Omental fat pad (tissue), 4 donors: ENCODE data around the gene TWSG1. TPM values are rescaled to one million over a fixed set of nuclear protein-coding genes. Genes with fewer than 3 reads are reported as not detected.

Source experiments
- ATAC-seq: fragments of 150-250 bp; one replicate; pipeline ENCODE4 v1.9.1; 2016; ENCODE audit warnings: mild to moderate bottlenecking, moderate library complexity; ENCODE audit not compliant: low FRiP score
- DNase-seq: peaks from one replicate; pipeline ENCODE4 v3.0.0-alpha.2; 2019; ENCODE audit warnings: low spot score
- total RNA-seq, 4 donors: library from RNA; depleted of rRNA; stranded (reverse); fragments of >200 nt; gene quantifications; one replicate each; pipeline ENCODE4 v1.1.0, GENCODE V29; 2016
- TF ChIP-seq, protein P1 (sequence below), 3 donors: fragments of 450-650 bp; IDR thresholded peaks; one replicate each; pipeline ENCODE4 v1.5.1; 2016 to 2017; ENCODE audit warnings: antibody characterized with exemption in 3 of 3, mild to moderate bottlenecking in 3 of 3, moderate library complexity in 2 of 3

Gene TWSG1
- total RNA-seq, 4 donors from 2014 or later: 21.0 to 30.4 (median 27.4) TPM

DNA sequence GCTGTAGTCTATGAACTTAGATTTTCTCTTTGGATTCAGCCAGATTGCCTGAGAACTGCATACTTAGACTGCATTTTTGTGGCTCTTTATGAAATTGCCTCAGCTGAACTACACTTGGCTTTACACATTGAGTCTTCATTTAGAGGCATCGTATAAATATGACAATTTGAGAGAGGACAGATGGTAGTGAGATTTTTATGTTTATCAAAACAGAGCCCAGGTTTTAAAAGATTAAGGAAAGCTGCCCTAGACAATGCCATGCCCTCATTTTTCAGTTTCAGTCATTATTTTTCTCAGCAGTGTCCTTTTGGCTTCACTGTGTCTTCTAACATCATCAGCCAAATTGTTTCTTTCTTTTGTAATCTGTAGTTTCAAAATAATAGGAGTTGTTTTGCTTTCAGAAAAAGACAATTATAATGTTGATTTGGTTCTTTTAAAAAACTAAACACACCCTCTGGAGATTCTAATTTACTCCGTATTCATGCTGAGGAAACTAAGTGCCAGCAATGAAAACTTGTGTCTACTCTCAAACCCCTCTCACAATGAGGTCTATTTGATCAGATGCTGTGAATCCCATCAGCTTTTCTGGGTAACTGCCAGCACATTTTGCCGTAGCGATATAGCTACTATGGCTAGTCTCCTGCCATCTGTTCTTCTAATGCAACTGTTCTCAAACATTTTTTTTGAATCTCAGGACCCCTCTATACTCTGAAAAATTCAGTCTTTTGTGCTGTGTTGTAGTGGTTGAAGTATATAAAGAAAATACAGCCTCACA, 46.2 kb downstream of the TWSG1 start:
- no peak for DNase-seq
- no peak for ATAC-seq
- TF ChIP-seq, protein P1, sequence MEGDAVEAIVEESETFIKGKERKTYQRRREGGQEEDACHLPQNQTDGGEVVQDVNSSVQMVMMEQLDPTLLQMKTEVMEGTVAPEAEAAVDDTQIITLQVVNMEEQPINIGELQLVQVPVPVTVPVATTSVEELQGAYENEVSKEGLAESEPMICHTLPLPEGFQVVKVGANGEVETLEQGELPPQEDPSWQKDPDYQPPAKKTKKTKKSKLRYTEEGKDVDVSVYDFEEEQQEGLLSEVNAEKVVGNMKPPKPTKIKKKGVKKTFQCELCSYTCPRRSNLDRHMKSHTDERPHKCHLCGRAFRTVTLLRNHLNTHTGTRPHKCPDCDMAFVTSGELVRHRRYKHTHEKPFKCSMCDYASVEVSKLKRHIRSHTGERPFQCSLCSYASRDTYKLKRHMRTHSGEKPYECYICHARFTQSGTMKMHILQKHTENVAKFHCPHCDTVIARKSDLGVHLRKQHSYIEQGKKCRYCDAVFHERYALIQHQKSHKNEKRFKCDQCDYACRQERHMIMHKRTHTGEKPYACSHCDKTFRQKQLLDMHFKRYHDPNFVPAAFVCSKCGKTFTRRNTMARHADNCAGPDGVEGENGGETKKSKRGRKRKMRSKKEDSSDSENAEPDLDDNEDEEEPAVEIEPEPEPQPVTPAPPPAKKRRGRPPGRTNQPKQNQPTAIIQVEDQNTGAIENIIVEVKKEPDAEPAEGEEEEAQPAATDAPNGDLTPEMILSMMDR (IDR thresholded peaks at IDR 0.05): no peak

DNA sequence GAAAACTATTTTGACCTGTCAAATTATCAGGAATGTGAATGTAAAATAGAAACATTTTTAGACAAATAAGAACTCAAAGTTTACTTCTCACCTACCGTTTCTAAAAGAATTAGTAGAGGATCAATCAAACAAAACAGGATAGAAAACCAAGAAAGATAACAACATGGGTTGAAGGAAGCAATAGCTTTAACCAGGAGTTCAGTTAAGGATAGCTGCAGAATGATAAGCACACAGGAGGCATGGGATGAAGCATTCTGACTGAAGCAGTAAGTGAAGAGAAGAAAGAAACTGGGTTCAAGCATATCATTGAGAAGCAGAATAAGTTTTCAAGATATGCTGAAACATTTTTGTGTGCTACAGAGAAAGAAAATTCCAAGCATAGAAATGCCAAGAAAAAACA, 52.3 kb downstream of the TWSG1 start:
- ATAC-seq: no peak
- DNase-seq: no peak
- TF ChIP-seq, protein P1 (IDR thresholded peaks at IDR 0.05): no peak

GRCh38 chr18:9387891-9388290, 53.3 kb downstream of the TWSG1 start:
- TF ChIP-seq, protein P1 (IDR thresholded peaks at IDR 0.05): no peak
- DNase-seq (no peak), ATAC-seq (no peak)

- DNase-seq (no peak), ATAC-seq (no peak)
- TF ChIP-seq, protein P1 (IDR thresholded peaks at IDR 0.05): no peak
Measured at GRCh38 chr18:9389706-9390105, 55.1 kb downstream of the TWSG1 start.

- TF ChIP-seq, protein P1 (IDR thresholded peaks at IDR 0.05): no peak
- DNase-seq (no peak), ATAC-seq (no peak)
Measured at GRCh38 chr18:9392726-9393125, 58.2 kb downstream of the TWSG1 start.

- ATAC-seq (no peak), DNase-seq (no peak)
- TF ChIP-seq, protein P1 (IDR thresholded peaks at IDR 0.05): no peak
Measured at GRCh38 chr18:9394046-9394445, 59.5 kb downstream of the TWSG1 start.

DNA sequence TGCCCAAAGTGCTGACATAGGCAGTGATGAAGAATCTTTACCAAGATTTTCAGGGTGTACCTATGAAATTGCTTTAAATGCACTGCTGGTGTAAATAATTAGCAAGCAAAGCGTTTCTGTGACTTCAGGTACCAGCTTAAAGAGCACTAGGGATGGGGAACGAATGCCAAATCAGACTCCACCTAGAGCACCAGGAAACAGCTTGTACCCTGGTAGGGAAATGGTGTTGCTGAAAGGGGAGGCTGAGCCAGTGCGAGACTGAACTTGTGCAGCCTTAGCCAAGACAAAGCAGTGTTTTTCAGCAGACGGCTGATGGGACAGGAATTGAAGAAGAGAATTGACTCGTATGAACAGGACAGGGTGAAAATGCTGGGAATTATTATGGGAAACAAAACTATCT, 65.6 kb downstream of the TWSG1 start:
- TF ChIP-seq, protein P1 (IDR thresholded peaks at IDR 0.05): no peak
- ATAC-seq: no peak

More for the DNA sequence above, 65.6 kb downstream of the TWSG1 start:
- DNase-seq: no peak
